Islet precursor cell (in vitro differentiated cells): ENCODE data around the gene KRTAP5-6.

Experiments used
- DNase-seq: peaks from one replicate; pipeline ENCODE4 v3.0.0-alpha.2; 2018

The KRTAP5-6 gene

GRCh38 chr11:1696608-1697570 is at the start of gene KRTAP5-6:
Gene KRTAP5-6 (plus strand): TSS chr11:1697195. CDS start chr11:1697246, 51 bp downstream.
- DNase-seq, result no peak

- no peak for DNase-seq
These were observed 48.9 kb upstream of the KRTAP5-6 start for GRCh38 chr11:1647901-1648652.

- DNase-seq, result peak; percentile 45
These were observed 48.2 kb upstream of the KRTAP5-6 start for GRCh38 chr11:1648653-1649420.

GRCh38 chr11:1650034-1650917 is 46.7 kb upstream of the KRTAP5-6 start:
- no peak for DNase-seq

GRCh38 chr11:1650918-1651262 is 46.1 kb upstream of the KRTAP5-6 start:
- no peak for DNase-seq

- DNase-seq, result no peak
These were observed 45.5 kb upstream of the KRTAP5-6 start for GRCh38 chr11:1651411-1651980.

- no peak for DNase-seq
These were observed 45.0 kb upstream of the KRTAP5-6 start for GRCh38 chr11:1652026-1652425.

- DNase-seq, result peak; percentile 36
These were observed 44.6 kb upstream of the KRTAP5-6 start for GRCh38 chr11:1652442-1652770.

- peak; percentile 79 for DNase-seq
These were observed 44.0 kb upstream of the KRTAP5-6 start for GRCh38 chr11:1652771-1653540.

GRCh38 chr11:1653541-1654387 is 43.2 kb upstream of the KRTAP5-6 start:
- peak; percentile 38 for DNase-seq

GRCh38 chr11:1654388-1655167 is 42.4 kb upstream of the KRTAP5-6 start:
- peak; percentile 52 for DNase-seq

GRCh38 chr11:1655168-1656060 is 41.6 kb upstream of the KRTAP5-6 start:
- DNase-seq, result peak; percentile 46

- DNase-seq, result no peak
These were observed 40.9 kb upstream of the KRTAP5-6 start for GRCh38 chr11:1656061-1656441.

- DNase-seq, result no peak
These were observed 40.3 kb upstream of the KRTAP5-6 start for GRCh38 chr11:1656670-1657069.

GRCh38 chr11:1659506-1659905 is 37.5 kb upstream of the KRTAP5-6 start:
- DNase-seq, result no peak

GRCh38 chr11:1660111-1660867 is 36.7 kb upstream of the KRTAP5-6 start:
- DNase-seq, result no peak
